Measurements from ENCODE around the gene MYO9B. TPM values are rescaled to one million over a fixed set of nuclear protein-coding genes. Genes with fewer than 3 reads are reported as not detected.

The MYO9B gene
- total RNA-seq, 1 experiment from 2014 or later: 74.6 TPM

DNA sequence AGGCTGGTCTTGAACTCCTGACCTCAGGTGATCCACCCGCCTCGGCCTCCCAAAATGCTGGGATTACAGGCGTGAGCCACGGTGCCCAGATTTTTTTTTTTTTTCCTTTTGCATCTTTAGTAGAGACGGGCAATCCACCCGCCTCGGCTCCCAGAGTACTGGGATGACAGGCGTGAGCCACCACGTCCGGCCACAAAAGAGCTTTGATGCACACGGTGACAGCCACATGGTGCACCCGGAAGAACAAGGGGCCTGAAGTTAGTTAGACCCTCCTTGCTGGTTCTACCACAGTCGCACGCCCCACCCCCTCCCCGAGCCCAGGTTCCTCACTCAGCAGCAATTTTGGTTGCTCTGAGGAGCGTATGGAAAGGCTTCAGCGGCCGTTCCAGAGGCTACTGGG, 85.3 kb downstream of the MYO9B start:
- ChIA-PET RAD21 (ENCODE audit: low non-redundant PET in 1 of 2, low total read pairs in 2 of 2, uncharacterized antibody in 2 of 2, unreplicated experiment in 2 of 2) (no interaction called here), CTCF (interaction anchor here (0.7 kb wide), 1 partner anchor 66 kb away, joined by 4 read pairs; no protein-coding TSS in a partner anchor), POLR2A (no interaction called here)
- no TSS peak for BruUV-seq (replicated peaks)
- no peaks in the 10 kb centered on the region for H3K9me2 ChIP-seq (ENCODE audit: insufficient read depth)
- ATAC-seq: no peak
- H3K4me1 ChIP-seq (ENCODE audit: control insufficient read depth in 1 of 2, insufficient read depth in 2 of 2, low read length in 2 of 2): no peaks in the 10 kb centered on the region
- H3K27me3 ChIP-seq (ENCODE audit: insufficient read depth, low read length): no peaks in the 10 kb centered on the region
- H3K9ac ChIP-seq (ENCODE audit: low read length): no peak overlapping the region
- H3K36me3 ChIP-seq (ENCODE audit: control insufficient read depth in 1 of 2, insufficient read depth in 2 of 2, low read length in 2 of 2): peaks cover 20 to 31% of the 10 kb centered on the region in 2 experiments
- no peak overlapping the region for H3K27ac ChIP-seq (ENCODE audit: low read depth, low read length)
- H4K20me1 ChIP-seq (ENCODE audit: insufficient read depth): no peaks in the 10 kb centered on the region
- DNase-seq (ENCODE audit: low read depth, low spot score): no peak
- intact Hi-C loops (cut with micrococcal nuclease): no loop called here
- no peak for TF ChIP-seq CTCF (IDR thresholded peaks at IDR 0.05 in 2 of 3, conservative IDR thresholded peaks at IDR 0.05 in 1 of 3; ENCODE audit: borderline replicate concordance in 1 of 3, insufficient read depth in 1 of 3, low read depth in 2 of 3, low read length in 2 of 3)
- TF ChIP-seq SIN3A (IDR thresholded peaks at IDR 0.05; ENCODE audit: low read depth): no peak
- no peak for TF ChIP-seq JUND (IDR thresholded peaks at IDR 0.05)
- TF ChIP-seq RAD21 (IDR thresholded peaks at IDR 0.05; ENCODE audit: low read depth): no peak
- no peak for TF ChIP-seq FOSL1 (IDR thresholded peaks at IDR 0.05; ENCODE audit: low read depth)
- TF ChIP-seq REST (IDR thresholded peaks at IDR 0.05; ENCODE audit: low read depth): no peak
- TF ChIP-seq EZH2 (IDR thresholded peaks at IDR 0.05): no peak
- TF ChIP-seq, protein P1, sequence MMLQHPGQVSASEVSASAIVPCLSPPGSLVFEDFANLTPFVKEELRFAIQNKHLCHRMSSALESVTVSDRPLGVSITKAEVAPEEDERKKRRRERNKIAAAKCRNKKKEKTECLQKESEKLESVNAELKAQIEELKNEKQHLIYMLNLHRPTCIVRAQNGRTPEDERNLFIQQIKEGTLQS (IDR thresholded peaks at IDR 0.05): no peak
- no peak for TF ChIP-seq SRF (IDR thresholded peaks at IDR 0.05; ENCODE audit: low read depth)
- TF ChIP-seq MAX (IDR thresholded peaks at IDR 0.05): no peak
- no peak for TF ChIP-seq ZBTB33 (IDR thresholded peaks at IDR 0.05; ENCODE audit: extremely low read depth, insufficient replicate concordance, low read length)
- TF ChIP-seq ELF1 (IDR thresholded peaks at IDR 0.05; ENCODE audit: borderline replicate concordance, low read depth): no peak
- no peak for TF ChIP-seq CBX3 (IDR thresholded peaks at IDR 0.05; ENCODE audit: low read depth)
- TF ChIP-seq ZNF274 (IDR thresholded peaks at IDR 0.05; ENCODE audit: low read depth, low read length): no peak
- TF ChIP-seq YY1 (IDR thresholded peaks at IDR 0.05; ENCODE audit: extremely low read depth, insufficient replicate concordance, low read depth, low read length): no peak
- TF ChIP-seq EZH2phosphoT487 (IDR thresholded peaks at IDR 0.05; ENCODE audit: borderline replicate concordance): no peak
- no peak for TF ChIP-seq CEBPB (IDR thresholded peaks at IDR 0.05; ENCODE audit: low read depth)
- no peak for TF ChIP-seq TCF7L2 (IDR thresholded peaks at IDR 0.05; ENCODE audit: borderline replicate concordance, extremely low read depth, insufficient read depth, insufficient read length)
- TF ChIP-seq SP1 (IDR thresholded peaks at IDR 0.05; ENCODE audit: low read depth): no peak
- no peak for TF ChIP-seq ZFX (IDR thresholded peaks at IDR 0.05)
- no peak overlapping the region for H3K4me2 ChIP-seq (ENCODE audit: low read length)
- no peaks in the 10 kb centered on the region for H3K79me2 ChIP-seq (ENCODE audit: insufficient read depth, low read length)
- no peak overlapping the region for H3K4me3 ChIP-seq (replicated peaks in 1 of 2; ENCODE audit: low read depth in 1 of 2, low read length in 2 of 2)
- no peak overlapping the region for H2AFZ ChIP-seq (ENCODE audit: low read depth, low read length, poor library complexity, severe bottlenecking)
- H3K9me3 ChIP-seq (ENCODE audit: control insufficient read depth in 1 of 2, insufficient read depth in 1 of 2, low read depth in 1 of 2, low read length in 2 of 2): no peaks in the 10 kb centered on the region

All from HCT116 (cell line).